DLD1 (cell line): ENCODE data around the gene HOXC4.
"Not testable (repeated sequence)": the region's sequence is repeated elsewhere in the genome, so short reads cannot be mapped to it uniquely, and the experiment has no call there.

Experiments used
- in situ Hi-C: cut with HindIII; loops from 2 replicates; pipeline ENCODE4 v1.10.0; 2017; ENCODE audit warnings: low sequenced_read_pairs

HOXC4 gene

GRCh38 chr12:54080008-54080924 lies 26.6 kb downstream of the HOXC4 start:
- in situ Hi-C loops: not testable (repeated sequence)

DNA sequence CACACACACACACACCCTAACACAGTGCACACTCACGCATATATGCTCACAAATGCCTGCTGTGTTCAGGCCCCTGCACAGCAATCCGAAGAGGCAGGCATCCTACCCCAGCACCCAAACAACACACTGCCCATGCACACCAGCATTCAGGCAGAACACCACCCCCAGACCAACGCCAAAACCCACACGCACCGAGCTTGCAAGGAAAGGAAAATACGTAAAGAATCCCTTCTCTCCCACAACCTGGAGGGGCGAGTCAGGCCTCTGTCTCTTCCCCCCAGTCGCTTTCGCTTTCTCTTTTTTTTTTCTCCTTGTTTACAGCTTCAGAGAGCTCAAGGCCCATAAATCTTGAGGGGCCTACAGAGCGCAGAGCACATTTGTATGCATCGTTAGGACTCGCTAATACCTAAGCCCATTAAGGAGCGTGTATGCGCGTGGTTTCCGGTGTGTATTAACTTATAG lies 27.4 kb downstream of the HOXC4 start:
- in situ Hi-C loops: not testable (repeated sequence)

DNA sequence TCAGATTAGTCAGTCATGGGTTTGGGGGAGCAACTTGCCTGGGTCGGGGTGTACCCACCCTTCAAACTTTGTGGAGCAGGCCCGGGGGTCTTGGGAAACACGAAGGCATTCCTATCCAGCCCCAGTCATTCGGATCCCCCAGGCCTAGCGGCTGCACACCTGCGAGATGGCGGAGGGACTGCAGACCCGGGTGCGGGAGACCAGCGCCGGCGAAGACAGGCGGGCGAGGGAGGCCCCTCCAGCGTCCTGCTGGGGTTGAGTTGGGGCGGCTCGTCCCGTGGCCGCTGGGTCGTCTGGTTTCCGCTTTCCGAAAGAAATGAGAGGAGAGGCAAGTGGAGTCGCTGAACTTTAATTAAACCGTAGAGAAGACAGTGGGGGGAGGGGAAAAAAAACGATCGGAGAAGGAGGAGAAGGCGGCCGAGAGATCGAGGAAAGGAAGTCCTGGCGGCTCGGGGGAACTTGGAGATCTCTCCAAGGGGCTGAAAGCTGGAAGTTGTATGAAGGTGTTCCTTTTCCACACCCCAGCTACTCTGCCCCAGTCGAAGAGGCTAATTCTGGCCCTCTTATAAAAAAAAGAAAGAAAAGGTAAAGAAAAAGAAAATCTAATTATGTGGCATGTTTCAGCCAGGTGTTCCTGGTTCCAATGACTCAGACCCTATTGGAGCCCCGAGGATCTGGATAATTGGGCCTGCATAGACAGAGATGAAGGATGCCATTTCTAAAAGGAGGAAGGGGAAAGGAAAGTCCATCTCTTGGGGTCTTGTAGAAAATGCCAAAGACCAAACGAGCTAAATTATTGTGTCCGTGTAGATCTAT lies 28.2 kb downstream of the HOXC4 start:
- in situ Hi-C loops: not testable (repeated sequence)

DNA sequence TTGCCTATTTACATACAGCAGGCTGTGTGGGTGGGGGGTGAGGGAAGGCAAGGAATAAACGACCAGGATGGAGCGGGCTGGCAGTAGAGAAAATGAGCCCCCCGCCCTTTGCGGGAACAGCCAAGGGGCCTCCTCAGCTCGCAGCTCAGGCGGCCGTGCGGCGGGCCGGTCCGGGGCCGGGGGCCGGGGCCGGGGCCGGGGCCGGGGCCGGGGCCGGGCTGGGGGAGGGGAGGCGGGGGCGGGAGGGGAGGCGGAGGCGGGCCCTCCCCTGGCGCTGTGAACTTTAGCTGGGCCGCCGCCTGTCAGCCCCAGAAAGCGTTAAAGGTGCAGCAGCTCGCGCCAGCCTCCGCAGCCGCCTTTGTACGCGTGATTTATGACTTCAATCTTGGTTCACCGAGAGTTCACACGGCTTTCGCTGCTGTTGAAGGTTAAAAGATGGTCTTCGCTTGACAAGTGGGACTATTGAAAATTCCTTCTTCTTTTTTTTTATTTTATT lies 28.8 kb downstream of the HOXC4 start:
- in situ Hi-C loops: no loop called here

DNA sequence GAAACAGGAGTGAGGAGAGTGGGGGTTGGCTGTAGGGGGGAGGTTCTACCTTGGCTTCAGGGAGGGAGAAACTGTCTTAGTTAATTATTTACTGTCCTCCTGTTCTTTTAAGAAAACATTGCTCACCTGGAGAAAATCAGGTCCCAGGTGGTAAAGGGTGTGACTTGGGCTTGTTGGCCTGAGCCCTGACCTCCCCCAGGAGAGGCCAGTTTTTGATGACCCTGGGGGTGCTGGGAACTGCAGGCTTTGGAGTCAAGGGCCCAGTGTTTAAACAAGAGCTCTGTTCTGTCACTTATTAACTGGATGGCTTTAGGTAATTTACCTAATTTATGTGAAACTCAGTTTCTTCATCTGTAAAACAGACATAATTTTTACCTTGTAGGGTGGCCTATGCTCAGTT lies 34.4 kb downstream of the HOXC4 start:
- in situ Hi-C loops: not testable (repeated sequence)

DNA sequence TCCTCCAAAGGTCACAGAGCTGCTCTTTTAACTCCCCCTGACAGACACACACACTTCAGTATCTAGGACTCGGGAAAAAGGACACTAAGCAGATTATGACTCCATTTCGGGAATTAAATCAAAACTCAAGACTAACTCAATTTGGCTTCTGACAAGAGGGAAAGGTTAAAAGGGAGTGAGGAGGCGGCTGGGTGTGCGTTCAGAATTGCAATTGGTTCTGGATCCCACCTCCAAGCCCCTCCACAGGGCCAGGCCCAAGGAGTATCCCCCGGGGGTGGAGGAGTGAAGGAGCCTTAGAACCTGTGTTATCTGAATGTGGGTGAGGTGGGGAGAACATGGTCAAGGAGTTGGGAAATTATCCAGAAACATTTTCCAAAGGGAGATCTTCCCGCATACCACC lies 35.8 kb downstream of the HOXC4 start:
- in situ Hi-C loops: not testable (repeated sequence)

DNA sequence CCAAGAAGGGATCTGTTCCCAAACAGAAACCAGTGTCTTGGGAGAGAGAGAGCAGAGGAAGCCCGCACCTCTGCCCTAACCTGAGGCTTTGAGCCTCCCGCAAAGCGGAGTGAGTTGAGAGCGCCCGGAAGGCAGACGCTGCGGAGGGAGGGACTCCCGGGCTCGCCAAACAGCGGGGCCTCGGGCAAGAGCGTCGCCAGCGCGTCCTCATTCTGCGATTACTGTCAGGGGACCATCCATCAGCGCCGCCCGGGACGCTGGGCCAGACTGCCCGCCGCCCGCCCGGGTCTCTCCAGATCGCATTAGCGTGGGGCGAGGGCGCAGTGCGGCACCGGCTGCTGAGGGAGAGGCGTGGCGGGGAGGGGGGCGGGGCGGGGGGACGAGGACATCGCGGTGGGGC lies 36.7 kb downstream of the HOXC4 start:
- in situ Hi-C loops: not testable (repeated sequence)

GRCh38 chr12:54092943-54093342 lies 39.3 kb downstream of the HOXC4 start:
- in situ Hi-C loops: not testable (repeated sequence)

- in situ Hi-C loops: not testable (repeated sequence)
These were observed 42.3 kb downstream of the HOXC4 start for GRCh38 chr12:54095928-54096327.

DNA sequence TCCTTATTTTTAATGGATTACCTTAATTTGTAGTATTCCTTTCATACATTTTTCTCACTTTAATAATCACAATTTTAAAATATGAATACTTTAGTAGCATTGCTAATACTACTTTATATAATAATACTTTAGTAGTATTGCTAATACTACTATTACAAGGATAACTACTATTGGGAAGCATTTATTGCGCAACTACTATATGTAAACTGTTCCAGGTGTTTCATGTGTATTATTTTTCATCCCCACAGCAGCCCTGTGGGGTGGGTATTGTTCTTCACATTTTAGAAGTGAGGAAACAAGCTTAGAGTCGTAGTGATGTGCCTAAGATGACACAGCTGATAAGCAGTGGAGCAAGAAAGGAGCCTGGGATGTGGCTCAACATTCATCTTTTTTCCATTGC lies 45.0 kb downstream of the HOXC4 start:
- in situ Hi-C loops: not testable (repeated sequence)

GRCh38 chr12:54100588-54100987 lies 47.0 kb downstream of the HOXC4 start:
- in situ Hi-C loops: not testable (repeated sequence)

DNA sequence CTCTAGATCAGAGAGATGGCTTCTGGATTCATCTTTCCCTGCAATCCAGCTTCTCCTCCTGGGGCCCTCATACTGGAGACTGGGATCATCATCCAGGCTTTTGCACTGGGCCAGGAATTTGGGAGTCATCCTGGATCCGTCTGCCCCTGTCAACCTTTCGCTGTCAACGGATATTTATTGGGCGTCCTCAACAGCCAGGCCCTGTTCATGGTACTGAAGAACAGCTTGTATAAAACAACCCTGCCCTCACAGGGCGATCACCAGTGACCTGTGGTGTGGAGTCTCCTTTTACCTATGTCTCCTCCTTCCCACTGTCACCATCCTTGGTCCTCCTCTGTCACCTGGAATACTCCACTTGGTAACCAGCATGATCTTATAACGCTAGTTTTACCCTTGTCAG lies 48.6 kb downstream of the HOXC4 start:
- in situ Hi-C loops: not testable (repeated sequence)

DNA sequence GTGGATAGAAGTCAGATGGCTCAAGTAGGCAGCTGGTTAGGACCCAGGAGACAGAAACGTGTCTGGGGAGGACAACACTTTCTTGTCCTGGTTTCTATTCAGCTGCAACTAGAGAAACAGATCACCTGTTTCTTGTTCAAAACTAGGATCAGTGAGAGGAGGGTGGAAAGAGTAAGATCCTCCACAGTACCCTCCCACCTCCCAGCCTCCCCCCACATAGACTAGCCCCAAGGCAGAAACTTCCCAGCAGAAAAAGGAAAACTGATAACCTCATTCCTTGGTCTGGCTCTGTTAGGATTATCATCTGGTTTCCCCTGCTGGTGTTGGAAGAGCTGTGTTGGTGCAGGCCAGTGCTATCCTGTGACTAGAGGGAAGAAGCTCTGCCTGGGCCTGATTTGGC lies 50.2 kb downstream of the HOXC4 start:
- in situ Hi-C loops: not testable (repeated sequence)
